Measurements from ENCODE around the gene ACP2. TPM values are rescaled to one million over a fixed set of nuclear protein-coding genes. Genes with fewer than 3 reads are reported as not detected.

The ACP2 gene
- total and polyA plus RNA-seq, 9 of the 15 experiments (the other 6 are each of a cell fraction or from before 2014, with no cell fraction given): 1.9 to 20.0 (median 11.6) TPM

DNA sequence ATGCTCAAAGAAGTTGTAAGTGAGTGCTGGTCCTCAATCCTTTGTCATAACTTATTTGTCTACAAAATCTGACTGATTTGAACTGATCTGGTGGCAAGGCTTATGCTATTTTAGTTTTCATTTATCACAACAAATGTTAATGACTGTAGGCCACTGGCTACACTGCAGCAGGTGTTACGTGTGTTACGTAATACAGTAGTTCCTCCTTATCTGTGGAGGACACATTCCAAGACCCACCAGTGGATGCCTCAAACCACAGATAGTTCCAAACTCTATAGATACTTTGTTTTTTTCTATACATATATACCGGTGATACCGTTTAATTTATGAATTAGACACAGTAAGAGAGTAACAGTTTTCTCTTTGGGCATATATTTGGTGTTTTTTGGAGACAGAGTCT, 28.3 kb upstream of the ACP2 start:
- intact Hi-C loops (cut with micrococcal nuclease) (no loop called here), in situ Hi-C loops (cut with MboI) (no loop called here)
- CTCF ChIA-PET (ENCODE audit: low intra/inter-chr PET ratio): no interaction called here
- Histone ChIP-seq H3K4me1 (replicated peaks in 1 of 2; ENCODE audit: control insufficient read depth in 2 of 2, insufficient read depth in 2 of 2, low read length in 2 of 2) (peaks cover 20 to 33% of the 10 kb centered on the region in 2 experiments), H2AFZ (ENCODE audit: low read depth, low read length) (no peak overlapping the region), H3K9me3 (replicated peaks; ENCODE audit: control insufficient read depth, insufficient read depth, low read depth, low read length) (no peaks in the 10 kb centered on the region), H4K20me1 (replicated peaks; ENCODE audit: control insufficient read depth, insufficient read depth, low read length) (peaks cover 15% of the 10 kb centered on the region), H3K36me3 (ENCODE audit: control insufficient read depth, insufficient read depth, low read length) (peaks cover 81% of the 10 kb centered on the region), H3K9ac (ENCODE audit: insufficient read depth in 1 of 2, low read depth in 2 of 2, low read length in 2 of 2) (no peak overlapping the region), H3K27ac (ENCODE audit: extremely low read depth, low read depth, low read length) (no peak overlapping the region; the same call in 2 of the 3 replicates), H3K27me3 (ENCODE audit: control insufficient read depth in 2 of 2, insufficient read depth in 2 of 2, low read length in 2 of 2) (no peaks in the 10 kb centered on the region), H3K4me2 (ENCODE audit: insufficient read depth, low read length) (no peak overlapping the region), H3K4me3 (no peak overlapping the region), H3K79me2 (ENCODE audit: control insufficient read depth, insufficient read depth, low read length) (peaks cover 38% of the 10 kb centered on the region), H3K9me1 (ENCODE audit: control insufficient read depth, insufficient read depth, low read length) (peaks cover 11% of the 10 kb centered on the region)
- WGBS (ENCODE audit: insufficient coverage, low coverage, missing lambda C conversion rate): 14% methylated on average over 4 of the region's 4 CpGs
- BruUV-seq (replicated peaks): no TSS peak
- DNase-seq (ENCODE audit: extremely low read depth in 1 of 4, low spot score in 3 of 4) (peak in 2 of 4 experiments; percentile 39 to 41), FAIRE-seq (no peak), ATAC-seq (peak; percentile 58)
- POLR2A ChIA-PET: interaction anchor here (0.6 to 0.7 kb wide), 2 partner anchors 44 to 224 kb away, joined by 3 read pairs; no protein-coding TSS in a partner anchor
- no peak for TF ChIP-seq ZNF740 (CRISPR knock-in tag; IDR thresholded peaks at IDR 0.05)
- no peak for TF ChIP-seq ZNF740 (tag; IDR thresholded peaks at IDR 0.05)
- TF ChIP-seq STAT5A (IDR thresholded peaks at IDR 0.05; ENCODE audit: borderline replicate concordance, low read length): peak; percentile 41; the same call in 1 of the 2 replicates
- no peak for TF ChIP-seq RREB1 (CRISPR knock-in tag; IDR thresholded peaks at IDR 0.05)
- peak; percentile 52; the same call in 1 of the 2 replicates for TF ChIP-seq KLF16 (IDR thresholded peaks at IDR 0.05)
- TF ChIP-seq THRAP3 (IDR thresholded peaks at IDR 0.05; ENCODE audit: borderline replicate concordance): no peak
- peak; percentile 78 to 84 for TF ChIP-seq TEAD1 (CRISPR knock-in tag; IDR thresholded peaks at IDR 0.05)
- TF ChIP-seq, protein P1, sequence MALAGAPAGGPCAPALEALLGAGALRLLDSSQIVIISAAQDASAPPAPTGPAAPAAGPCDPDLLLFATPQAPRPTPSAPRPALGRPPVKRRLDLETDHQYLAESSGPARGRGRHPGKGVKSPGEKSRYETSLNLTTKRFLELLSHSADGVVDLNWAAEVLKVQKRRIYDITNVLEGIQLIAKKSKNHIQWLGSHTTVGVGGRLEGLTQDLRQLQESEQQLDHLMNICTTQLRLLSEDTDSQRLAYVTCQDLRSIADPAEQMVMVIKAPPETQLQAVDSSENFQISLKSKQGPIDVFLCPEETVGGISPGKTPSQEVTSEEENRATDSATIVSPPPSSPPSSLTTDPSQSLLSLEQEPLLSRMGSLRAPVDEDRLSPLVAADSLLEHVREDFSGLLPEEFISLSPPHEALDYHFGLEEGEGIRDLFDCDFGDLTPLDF (CRISPR knock-in tag; IDR thresholded peaks at IDR 0.05): no peak
- no peak for TF ChIP-seq CBFB (CRISPR knock-in tag; IDR thresholded peaks at IDR 0.05)
- no peak for TF ChIP-seq SMAD2 (IDR thresholded peaks at IDR 0.05; ENCODE audit: low read depth, low read length)
- TF ChIP-seq POLR2H (tag; IDR thresholded peaks at IDR 0.05; ENCODE audit: low read depth): no peak
- TF ChIP-seq PML (IDR thresholded peaks at IDR 0.05; ENCODE audit: low read length): peak; percentile 46; the same call in 1 of the 2 replicates
- TF ChIP-seq, protein P2, sequence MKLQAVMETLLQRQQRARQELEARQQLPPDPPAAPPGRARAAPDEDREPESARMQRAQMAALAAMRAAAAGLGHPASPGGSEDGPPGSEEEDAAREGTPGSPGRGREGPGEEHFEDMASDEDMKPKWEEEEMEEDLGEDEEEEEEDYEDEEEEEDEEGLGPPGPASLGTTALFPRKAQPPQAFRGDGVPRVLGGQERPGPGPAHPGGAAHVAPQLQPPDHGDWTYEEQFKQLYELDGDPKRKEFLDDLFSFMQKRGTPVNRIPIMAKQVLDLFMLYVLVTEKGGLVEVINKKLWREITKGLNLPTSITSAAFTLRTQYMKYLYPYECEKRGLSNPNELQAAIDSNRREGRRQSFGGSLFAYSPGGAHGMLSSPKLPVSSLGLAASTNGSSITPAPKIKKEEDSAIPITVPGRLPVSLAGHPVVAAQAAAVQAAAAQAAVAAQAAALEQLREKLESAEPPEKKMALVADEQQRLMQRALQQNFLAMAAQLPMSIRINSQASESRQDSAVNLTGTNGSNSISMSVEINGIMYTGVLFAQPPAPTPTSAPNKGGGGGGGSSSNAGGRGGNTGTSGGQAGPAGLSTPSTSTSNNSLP (IDR thresholded peaks at IDR 0.05; ENCODE audit: borderline replicate concordance, low read depth, low read length): no peak

Measured in K562 (cell line).